ENCODE measurements around the gene PSMC5.

The PSMC5 gene

DNA sequence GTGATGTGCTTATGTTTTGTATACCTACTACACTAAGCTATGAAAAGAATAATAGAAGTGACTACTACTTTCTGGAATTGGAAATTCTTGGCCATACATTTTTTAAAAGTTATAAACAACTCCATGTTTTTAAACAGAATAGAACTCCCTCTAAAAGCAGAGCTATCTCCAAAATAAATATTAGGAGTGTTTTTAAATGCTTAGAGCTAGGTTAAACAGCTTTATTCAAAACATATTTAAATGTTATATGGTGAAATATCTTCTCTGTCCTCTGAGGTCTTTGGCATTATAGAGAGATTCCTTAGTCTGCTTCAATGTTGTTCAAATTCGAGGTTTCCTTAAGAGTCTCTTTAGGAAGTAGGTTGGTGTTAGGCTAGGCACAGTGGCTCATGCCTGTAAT lies 22.9 kb upstream of the PSMC5 start:
- TF ChIP-seq, protein P1, sequence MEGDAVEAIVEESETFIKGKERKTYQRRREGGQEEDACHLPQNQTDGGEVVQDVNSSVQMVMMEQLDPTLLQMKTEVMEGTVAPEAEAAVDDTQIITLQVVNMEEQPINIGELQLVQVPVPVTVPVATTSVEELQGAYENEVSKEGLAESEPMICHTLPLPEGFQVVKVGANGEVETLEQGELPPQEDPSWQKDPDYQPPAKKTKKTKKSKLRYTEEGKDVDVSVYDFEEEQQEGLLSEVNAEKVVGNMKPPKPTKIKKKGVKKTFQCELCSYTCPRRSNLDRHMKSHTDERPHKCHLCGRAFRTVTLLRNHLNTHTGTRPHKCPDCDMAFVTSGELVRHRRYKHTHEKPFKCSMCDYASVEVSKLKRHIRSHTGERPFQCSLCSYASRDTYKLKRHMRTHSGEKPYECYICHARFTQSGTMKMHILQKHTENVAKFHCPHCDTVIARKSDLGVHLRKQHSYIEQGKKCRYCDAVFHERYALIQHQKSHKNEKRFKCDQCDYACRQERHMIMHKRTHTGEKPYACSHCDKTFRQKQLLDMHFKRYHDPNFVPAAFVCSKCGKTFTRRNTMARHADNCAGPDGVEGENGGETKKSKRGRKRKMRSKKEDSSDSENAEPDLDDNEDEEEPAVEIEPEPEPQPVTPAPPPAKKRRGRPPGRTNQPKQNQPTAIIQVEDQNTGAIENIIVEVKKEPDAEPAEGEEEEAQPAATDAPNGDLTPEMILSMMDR (IDR thresholded peaks at IDR 0.05; ENCODE audit: insufficient read depth, low read length, missing control alignments) = no peak
- H3K4me3 ChIP-seq (ENCODE audit: low read depth, low read length) = no peak overlapping the region
- CTCF ChIA-PET = interaction anchor here (1.3 kb wide), 2 partner anchors 18 to 31 kb away, joined by 4 to 5 read pairs; no protein-coding TSS in a partner anchor
- no peak for DNase-seq (ENCODE audit: low read depth, low spot score)
- POLR2A ChIA-PET = interaction anchor here (1.2 kb wide), 1 partner anchor 31 kb away, joined by 4 read pairs; the partner anchor contains the start of genes CCDC47 and DDX42

DNA sequence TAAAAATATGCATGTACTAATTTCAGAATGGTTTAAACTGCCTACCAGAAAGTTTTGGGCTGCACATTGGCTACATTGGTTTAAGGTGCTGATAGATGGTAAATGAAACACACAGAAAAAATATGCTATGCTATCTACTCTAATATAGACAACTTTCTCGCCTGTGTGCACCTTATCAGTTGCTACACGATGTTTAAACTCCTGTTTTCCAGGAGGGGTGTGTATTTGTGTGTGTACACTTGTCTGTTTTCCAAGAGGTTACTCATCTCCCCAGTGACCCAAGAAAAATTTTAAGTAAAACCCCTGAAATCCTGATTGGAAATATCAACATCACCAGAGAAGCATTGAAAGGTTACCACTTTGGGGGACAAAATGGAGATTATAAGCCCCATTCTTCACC lies 21.6 kb upstream of the PSMC5 start:
- POLR2A ChIA-PET = no interaction called here
- DNase-seq (ENCODE audit: low read depth, low spot score) = no peak
- H3K4me3 ChIP-seq (ENCODE audit: low read depth, low read length) = no peak overlapping the region
- CTCF ChIA-PET = no interaction called here
- TF ChIP-seq, protein P1 (IDR thresholded peaks at IDR 0.05; ENCODE audit: insufficient read depth, low read length, missing control alignments) = no peak

DNA sequence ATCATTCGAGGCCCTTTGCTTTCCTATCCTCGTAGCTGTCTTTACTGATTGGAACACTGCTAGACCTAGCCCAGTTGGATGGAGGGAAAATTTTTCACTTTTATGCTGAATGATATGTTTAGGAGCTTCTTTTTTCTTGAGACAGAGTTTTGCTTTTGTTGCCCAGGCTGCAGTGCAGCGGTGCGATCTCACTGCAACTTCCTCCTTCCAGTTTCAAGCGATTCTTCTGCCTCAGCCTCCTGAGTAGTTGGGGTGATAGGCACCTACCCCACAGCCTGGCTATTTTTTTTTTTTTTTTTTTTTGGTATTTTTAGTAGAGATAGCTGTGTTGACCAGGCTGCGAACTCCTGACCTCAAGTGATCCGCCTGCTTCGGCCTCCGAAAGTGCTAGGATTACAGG lies 17.3 kb upstream of the PSMC5 start:
- DNase-seq (ENCODE audit: low read depth, low spot score) = no peak
- ChIA-PET POLR2A (interaction anchor here (0.6 kb wide), 1 partner anchor 32 kb away, joined by 3 read pairs; no protein-coding TSS in a partner anchor), CTCF (interaction anchor here (0.7 to 1.2 kb wide), 2 partner anchors 9 to 10 kb away, joined by 3 to 4 read pairs; no protein-coding TSS in a partner anchor)
- H3K4me3 ChIP-seq (ENCODE audit: low read depth, low read length) = no peak overlapping the region
- TF ChIP-seq, protein P1 (IDR thresholded peaks at IDR 0.05; ENCODE audit: insufficient read depth, low read length, missing control alignments) = no peak

GRCh38 chr17:63816123-63816522 lies 11.1 kb upstream of the PSMC5 start:
- CTCF ChIA-PET = interaction anchor here (1.0 to 1.9 kb wide), 2 partner anchors 14 to 17 kb away, joined by 3 to 5 read pairs; no protein-coding TSS in a partner anchor
- H3K4me3 ChIP-seq (ENCODE audit: low read depth, low read length) = no peak overlapping the region
- no peak for DNase-seq (ENCODE audit: low read depth, low spot score)
- TF ChIP-seq, protein P1 (IDR thresholded peaks at IDR 0.05; ENCODE audit: insufficient read depth, low read length, missing control alignments) = no peak
- POLR2A ChIA-PET = interaction anchor here (2.9 kb wide), 1 partner anchor 10 kb away, joined by 13 read pairs; the partner anchor contains the start of gene PSMC5

- CTCF ChIA-PET = interaction anchor here (1.0 kb wide), 1 partner anchor 17 kb away, joined by 3 read pairs; no protein-coding TSS in a partner anchor
- DNase-seq (ENCODE audit: low read depth, low spot score) = no peak
- no peak overlapping the region for H3K4me3 ChIP-seq (ENCODE audit: low read depth, low read length)
- POLR2A ChIA-PET = interaction anchor here (2.9 kb wide), 1 partner anchor 10 kb away, joined by 13 read pairs; the partner anchor contains the start of gene PSMC5
- TF ChIP-seq, protein P1 (IDR thresholded peaks at IDR 0.05; ENCODE audit: insufficient read depth, low read length, missing control alignments) = no peak
These were observed 10.6 kb upstream of the PSMC5 start for GRCh38 chr17:63816669-63817068.

DNA sequence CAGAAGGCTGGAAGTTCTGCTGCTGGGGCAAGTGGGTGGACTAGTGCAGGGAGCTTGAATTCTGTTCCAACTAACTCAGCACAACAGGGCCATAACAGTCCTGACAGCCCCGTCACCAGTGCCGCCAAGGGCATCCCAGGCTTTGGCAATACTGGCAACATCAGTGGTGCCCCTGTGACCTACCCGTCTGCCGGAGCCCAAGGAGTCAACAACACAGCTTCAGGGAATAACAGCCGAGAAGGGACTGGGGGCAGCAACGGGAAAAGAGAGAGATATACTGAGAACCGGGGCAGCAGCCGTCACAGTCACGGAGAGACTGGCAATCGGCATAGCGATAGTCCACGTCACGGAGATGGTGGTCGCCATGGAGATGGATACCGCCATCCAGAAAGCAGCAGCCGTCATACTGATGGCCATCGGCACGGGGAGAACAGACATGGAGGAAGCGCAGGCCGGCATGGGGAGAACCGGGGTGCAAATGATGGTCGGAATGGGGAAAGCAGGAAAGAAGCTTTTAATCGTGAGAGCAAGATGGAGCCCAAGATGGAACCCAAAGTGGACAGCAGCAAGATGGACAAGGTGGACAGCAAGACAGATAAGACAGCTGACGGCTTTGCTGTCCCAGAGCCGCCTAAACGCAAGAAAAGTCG lies 9.4 kb upstream of the PSMC5 start:
- no peak for DNase-seq (ENCODE audit: low read depth, low spot score)
- CTCF ChIA-PET = interaction anchor here (0.6 to 2.4 kb wide), 4 partner anchors 8 to 31 kb away, joined by 3 to 6 read pairs (median 3); partner anchors contain the start of gene FTSJ3

More for the DNA sequence above, 9.4 kb upstream of the PSMC5 start:
- no peak overlapping the region for H3K4me3 ChIP-seq (ENCODE audit: low read depth, low read length)
- TF ChIP-seq, protein P1 (IDR thresholded peaks at IDR 0.05; ENCODE audit: insufficient read depth, low read length, missing control alignments) = no peak
- POLR2A ChIA-PET = interaction anchor here (2.9 kb wide), 1 partner anchor 8 kb away, joined by 13 read pairs; the partner anchor contains the start of gene PSMC5
